Astrocyte (in vitro differentiated cells and primary cell): ENCODE measurements around the gene HOXD13.

Experiments
- CTCF ChIP-seq: IDR thresholded peaks from 2 replicates; pipeline ENCODE4 v1.5.1; 2011; ENCODE audit warnings: low read depth, mild to moderate bottlenecking, inconsistent platforms, low read length, moderate library complexity; ENCODE audit not compliant: insufficient read depth
- EZH2 ChIP-seq: IDR thresholded peaks from 2 replicates; pipeline ENCODE4 v1.6.1; 2012; ENCODE audit warnings: mild to moderate bottlenecking, low read length, inconsistent platforms; ENCODE audit not compliant: insufficient read depth

- TF ChIP-seq CTCF (no peak), EZH2 (peak; percentile 98)
These were observed 11.8 kb upstream of the HOXD13 start for GRCh38 chr2:176080540-176081375.
